K562 (cell line): ENCODE data around the gene SUSD3. TPM values are rescaled to one million over a fixed set of nuclear protein-coding genes. Genes with fewer than 3 reads are reported as not detected.

Experiments
- ATAC-seq: fragments of 200-7000 bp; cut with Tn5 transposase; 3 replicates; pipeline ENCODE4 v1.9.1; 2020; ENCODE audit warnings: moderate library complexity
- BruUV-seq: library from RNA; stranded (reverse); fragments of 400-500 nt; replicated peaks from 2 replicates; lab custom pipeline; 2021; lab: Mats Ljungman, UMichigan
- CTCF ChIA-PET: fragments of 300-600 bp; formaldehyde crosslinking; extraction: SDS; loops from one replicate; lab custom pipeline; 2021; ENCODE audit warnings: low intra/inter-chr PET ratio; lab: Yijun Ruan, JAX
- POLR2A ChIA-PET: fragments of 300-600, 350-650 bp; sonication (Branson Sonifier 250); formaldehyde crosslinking; extraction: SDS; loops from one replicate; lab custom pipeline; 2021; ENCODE audit warnings: antibody characterized with exemption, inconsistent platforms; lab: Yijun Ruan, JAX
- DNase-seq, 4 experiments: peaks; one replicate each; pipeline versions ENCODE4 v3.0.0 to v3.0.0-alpha.2; 2011 to 2018; ENCODE audit warnings: low spot score in 3 of 4, mixed read lengths in 3 of 4; ENCODE audit errors: extremely low read depth in 1 of 4
- FAIRE-seq: peaks from 2 replicates; lab custom pipeline; 2011; peaks lifted over from hg19 to GRCh38; lab: Jason Lieb, UNC
- H2AFZ ChIP-seq: 2 replicates; pipeline ENCODE4 v1.6.0; 2011; ENCODE audit warnings: low read depth, low read length, control low read depth, inconsistent platforms
- H3K27ac ChIP-seq: fragments of 200-600 bp; 3 replicates; pipeline ENCODE4 v1.8.0; 2011; ENCODE audit warnings: low read depth, mild to moderate bottlenecking, control low read depth, inconsistent platforms, low read length, moderate library complexity, mixed read lengths; ENCODE audit errors: extremely low read depth
- H3K27me3 ChIP-seq, 2 experiments: fragments of 300-600 bp in 1 of 2; 2 replicates in 1 of 2; 3 replicates in 1 of 2; pipeline versions ENCODE4 v1.6.0 to v1.8.0; 2011; ENCODE audit warnings: inconsistent platforms in 2 of 2, low read length in 2 of 2, mild to moderate bottlenecking in 1 of 2, mixed read lengths in 1 of 2, moderate library complexity in 1 of 2; ENCODE audit not compliant: control insufficient read depth in 2 of 2, insufficient read depth in 2 of 2
- H3K36me3 ChIP-seq: fragments of 300-600 bp; 3 replicates; pipeline ENCODE4 v1.8.0; 2011; ENCODE audit warnings: mild to moderate bottlenecking, low read length, inconsistent platforms; ENCODE audit not compliant: control insufficient read depth, insufficient read depth
- H3K4me1 ChIP-seq, 2 experiments: fragments of 200-600 bp in 1 of 2; replicated peaks in 1 of 2; 2 replicates in 1 of 2; 3 replicates in 1 of 2; pipeline versions ENCODE4 v1.5.1 to v1.8.0; 2011; ENCODE audit warnings: inconsistent platforms in 2 of 2, low read length in 2 of 2, mild to moderate bottlenecking in 1 of 2, mixed read lengths in 1 of 2, moderate library complexity in 1 of 2; ENCODE audit not compliant: control insufficient read depth in 2 of 2, insufficient read depth in 2 of 2
- H3K4me2 ChIP-seq: 2 replicates; pipeline ENCODE4 v1.6.1; 2011; ENCODE audit warnings: low read length, control low read depth, inconsistent platforms, mixed read lengths; ENCODE audit not compliant: insufficient read depth
- H3K4me3 ChIP-seq: fragments of 200-600 bp; sonication (generic), shearing (Covaris generic); 2 replicates; pipeline ENCODE4 v1.5.1; 2016; ENCODE audit warnings: control low read depth, inconsistent platforms
- H3K79me2 ChIP-seq: fragments of 200-600 bp; 3 replicates; pipeline ENCODE4 v1.8.0; 2011; ENCODE audit warnings: low read length, inconsistent platforms; ENCODE audit not compliant: control insufficient read depth, insufficient read depth
- H3K9ac ChIP-seq, 2 experiments: 2 replicates each; pipeline versions ENCODE4 v1.6.0 to v1.6.1; 2011; ENCODE audit warnings: low read depth in 2 of 2, low read length in 2 of 2, control low read depth in 1 of 2, inconsistent platforms in 1 of 2, mild to moderate bottlenecking in 1 of 2, mixed read lengths in 1 of 2; ENCODE audit not compliant: insufficient read depth in 1 of 2
- H3K9me1 ChIP-seq: one replicate; pipeline ENCODE4 v1.6.0; 2011; ENCODE audit warnings: inconsistent platforms, mild to moderate bottlenecking, low read length, moderate library complexity; ENCODE audit not compliant: control insufficient read depth, insufficient read depth
- H3K9me3 ChIP-seq: replicated peaks from 2 replicates; pipeline ENCODE4 v1.5.1; 2011; ENCODE audit warnings: low read depth, low read length, inconsistent platforms; ENCODE audit not compliant: control insufficient read depth, insufficient read depth
- H4K20me1 ChIP-seq: replicated peaks from 2 replicates; pipeline ENCODE4 v1.6.1; 2011; ENCODE audit warnings: low read length, inconsistent platforms, mixed read lengths; ENCODE audit not compliant: control insufficient read depth, insufficient read depth
- ATF1 ChIP-seq, 2 experiments: fragments of 450-650 bp in 1 of 2; IDR thresholded peaks; 2 replicates each; pipeline ENCODE4 v1.6.1; 2016; ENCODE audit warnings: missing compliant biosample characterization in 1 of 2, missing genetic modification characterization in 1 of 2
- BHLHE40 ChIP-seq: IDR thresholded peaks from 2 replicates; pipeline ENCODE4 v1.6.1; 2011; ENCODE audit warnings: low read length, improper control_type of control experiment
- HDGF ChIP-seq: fragments of 450-650 bp; IDR thresholded peaks from 2 replicates; pipeline ENCODE4 v1.6.1; 2016
- HMGN3 ChIP-seq: IDR thresholded peaks from 2 replicates; pipeline ENCODE4 v1.6.1; 2011; ENCODE audit warnings: borderline replicate concordance, low read depth, mild to moderate bottlenecking, mixed read lengths, low read length; ENCODE audit not compliant: insufficient read length; ENCODE audit errors: extremely low read depth
- JUN ChIP-seq, 2 experiments: sonication (generic) in 1 of 2; formaldehyde crosslinking in 1 of 2; IDR thresholded peaks; 2 replicates each; pipeline versions ENCODE4 v1.6.1 to v1.8.0; 2012 to 2022; ENCODE audit warnings: borderline replicate concordance in 2 of 2, mild to moderate bottlenecking in 2 of 2, improper control_type of control experiment in 1 of 2, low read depth in 1 of 2, low read length in 1 of 2, missing genetic modification reagents in 1 of 2
- NFIC ChIP-seq: fragments of 450-650 bp; IDR thresholded peaks from 2 replicates; pipeline ENCODE4 v1.6.1; 2017; ENCODE audit warnings: mild to moderate bottlenecking, inconsistent platforms
- SP1 ChIP-seq: sonication (generic); formaldehyde crosslinking; IDR thresholded peaks from 2 replicates; pipeline ENCODE4 v1.8.1; 2022; ENCODE audit warnings: mild to moderate bottlenecking, missing genetic modification reagents
- TAF1 ChIP-seq: IDR thresholded peaks from 2 replicates; pipeline ENCODE4 v1.6.1; 2011; ENCODE audit warnings: mild to moderate bottlenecking, low read length, moderate library complexity; ENCODE audit not compliant: insufficient read depth, control insufficient read depth, severe bottlenecking; ENCODE audit errors: extremely low read depth
- TBP ChIP-seq: optimal IDR thresholded peaks from 2 replicates; pipeline ENCODE3; 2011; ENCODE audit warnings: low read depth, low read length, improper control_type of control experiment
- TEAD4 ChIP-seq, 2 experiments: sonication (generic) in 1 of 2; formaldehyde crosslinking in 1 of 2; IDR thresholded peaks; 2 replicates each; pipeline versions ENCODE4 v1.6.1 to v1.8.0; 2012 to 2022; ENCODE audit warnings: borderline replicate concordance in 1 of 2, inconsistent platforms in 1 of 2, low read length in 1 of 2, mild to moderate bottlenecking in 1 of 2, missing genetic modification reagents in 1 of 2
- ZNF212 ChIP-seq: fragments of 450-650 bp; formaldehyde crosslinking; IDR thresholded peaks from 2 replicates; pipeline ENCODE4 v1.4.0; 2020; ENCODE audit warnings: mild to moderate bottlenecking
- ZNF3 ChIP-seq: fragments of 250-450 bp; sonication (Bioruptor Pico); IDR thresholded peaks from 2 replicates; pipeline ENCODE4 v1.5.0; 2021; ENCODE audit warnings: mild to moderate bottlenecking, moderate library complexity
- ZNF408 ChIP-seq: fragments of 250-450 bp; sonication (Bioruptor Pico); IDR thresholded peaks from 2 replicates; pipeline ENCODE4 v1.4.0; 2020; ENCODE audit warnings: low read depth, mild to moderate bottlenecking, moderate library complexity
- ZNF586 ChIP-seq: fragments of 450-650 bp; formaldehyde crosslinking; conservative IDR thresholded peaks from 2 replicates; pipeline ENCODE4 v1.4.0; 2020; ENCODE audit warnings: mild to moderate bottlenecking, moderate library complexity
- ZNF589 ChIP-seq: fragments of 200-800 bp; sonication (Bioruptor generic); IDR thresholded peaks from 2 replicates; pipeline ENCODE4 v1.6.1; 2016; ENCODE audit warnings: low read depth, missing genetic modification characterization, missing compliant biosample characterization
- WGBS: fragments of 100-300 bp; shearing (Covaris generic); methylation state at CpG from one replicate; pipeline ENCODE4 v1.1.6; 2016; ENCODE audit warnings: low coverage, mixed read lengths; ENCODE audit not compliant: insufficient coverage; ENCODE audit errors: missing lambda C conversion rate; 5-methylcytosine and 5-hydroxymethylcytosine counted together
- in situ Hi-C: fragments of 300-500 bp; cut with MboI; formaldehyde crosslinking; loops from 4 replicates; pipeline ENCODE4 v1.15.0; 2018; ENCODE audit warnings: inconsistent platforms, mixed read lengths
- intact Hi-C: fragments of 100-400 bp; cut with micrococcal nuclease; formaldehyde crosslinking; loops from 2 replicates; pipeline ENCODE4 v1.14.2; 2022
- polyA plus RNA-seq, 8 experiments: library from polyadenylated mRNA; depleted of rRNA in 4 of 8; stranded (reverse) in 5 of 8; unstranded in 3 of 8; fragments of >200 nt; fragmentation: Nextera tagmentation in 2 of 8; fragmentation: Illumina TruSeq in 1 of 8; extraction: Ambion mirVana in 2 of 8; extraction: Trizol in 1 of 8; gene quantifications; 2 replicates each; pipeline versions ENCODE4 v1.2.1 to v1.2.3, GENCODE V29; 2011 to 2014; ENCODE audit warnings: inconsistent platforms in 1 of 8, missing spikeins in 1 of 8
- total RNA-seq, 7 experiments: library from RNA; depleted of rRNA in 6 of 7; stranded (reverse); fragments of >200 nt in 6 of 7; fragmentation: Illumina TruSeq in 2 of 7; extraction: Trizol in 2 of 7; gene quantifications; 2 replicates each; pipeline versions ENCODE4 v1.2.1 to v1.2.3, GENCODE V29; 2011 to 2021; ENCODE audit warnings: low replicate concordance in 1 of 7
- TF ChIP-seq, protein P1 (sequence below): IDR thresholded peaks from 2 replicates; pipeline ENCODE4 v1.6.1; 2012; ENCODE audit warnings: low read depth, low read length, improper control_type of control experiment, borderline replicate concordance
- TF ChIP-seq, protein P2 (sequence below): fragments of 450-650 bp; IDR thresholded peaks from 2 replicates; pipeline ENCODE4 v1.6.1; 2018; ENCODE audit not compliant: partially characterized antibody

The SUSD3 gene
- total and polyA plus RNA-seq, 9 of the 15 experiments (the other 6 are each of a cell fraction or from before 2014, with no cell fraction given), result 1.3 to 21.7 (median 11.4) TPM

DNA sequence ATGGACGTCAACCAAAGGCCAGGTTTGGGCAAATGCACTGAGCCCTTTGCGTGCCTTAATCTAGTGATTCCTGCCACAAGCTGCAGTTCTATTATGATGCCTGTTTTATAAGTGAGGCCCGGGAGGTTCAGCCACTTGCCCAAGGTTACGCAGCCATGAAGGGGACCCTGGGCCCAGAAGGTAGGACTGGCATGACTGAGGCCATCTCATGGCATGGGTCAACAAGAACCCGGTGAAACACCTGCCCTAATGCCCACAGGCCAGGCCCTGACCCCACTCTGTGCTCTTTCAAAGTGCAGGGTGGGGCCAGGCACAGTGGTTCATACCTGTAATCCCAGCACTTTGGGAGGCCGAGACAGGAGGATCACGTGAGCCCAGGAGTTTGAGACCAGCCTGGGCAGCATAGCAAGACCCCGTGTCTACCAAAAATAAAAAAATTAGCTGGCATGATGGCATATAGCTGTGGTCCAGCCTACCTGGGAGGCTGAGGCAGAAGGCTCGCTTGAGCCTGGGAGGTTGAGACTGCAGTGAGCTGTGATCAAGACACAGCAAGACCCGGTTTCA is 66.9 kb downstream of the SUSD3 start:
- no peaks in the 10 kb centered on the region for H4K20me1 ChIP-seq
- no peak overlapping the region for H3K4me2 ChIP-seq
- H3K27me3 ChIP-seq, result no peaks in the 10 kb centered on the region
- no peak overlapping the region for H3K4me3 ChIP-seq
- no peaks in the 10 kb centered on the region for H3K36me3 ChIP-seq
- in situ Hi-C loops (no loop called here), intact Hi-C loops (no loop called here)
- ATAC-seq (no peak), FAIRE-seq (no peak), DNase-seq (no peak)
- POLR2A ChIA-PET, result interaction anchor here (0.9 kb wide), 1 partner anchor 9 kb away, joined by 4 read pairs; the partner anchor contains the start of gene NINJ1
- H3K27ac ChIP-seq, result no peak overlapping the region
- H3K79me2 ChIP-seq, result no peaks in the 10 kb centered on the region
- no peaks in the 10 kb centered on the region for H3K9me1 ChIP-seq
- H3K4me1 ChIP-seq, result peaks cover 3 to 44% of the 10 kb centered on the region in 2 experiments
- H3K9ac ChIP-seq, result no peak overlapping the region
- no peak overlapping the region for H2AFZ ChIP-seq
- BruUV-seq, result no TSS peak
- 70% methylated on average over 10 of the region's 10 CpGs for WGBS
- CTCF ChIA-PET, result no interaction called here
- no peaks in the 10 kb centered on the region for H3K9me3 ChIP-seq
- no peak for TF ChIP-seq ZNF212 (CRISPR knock-in tag)
- no peak for TF ChIP-seq ATF1 (CRISPR knock-in tag; IDR thresholded peaks at IDR 0.05)
- TF ChIP-seq ATF1 (tag; IDR thresholded peaks at IDR 0.05), result no peak
- TF ChIP-seq HDGF, result no peak
- TF ChIP-seq, protein P1, sequence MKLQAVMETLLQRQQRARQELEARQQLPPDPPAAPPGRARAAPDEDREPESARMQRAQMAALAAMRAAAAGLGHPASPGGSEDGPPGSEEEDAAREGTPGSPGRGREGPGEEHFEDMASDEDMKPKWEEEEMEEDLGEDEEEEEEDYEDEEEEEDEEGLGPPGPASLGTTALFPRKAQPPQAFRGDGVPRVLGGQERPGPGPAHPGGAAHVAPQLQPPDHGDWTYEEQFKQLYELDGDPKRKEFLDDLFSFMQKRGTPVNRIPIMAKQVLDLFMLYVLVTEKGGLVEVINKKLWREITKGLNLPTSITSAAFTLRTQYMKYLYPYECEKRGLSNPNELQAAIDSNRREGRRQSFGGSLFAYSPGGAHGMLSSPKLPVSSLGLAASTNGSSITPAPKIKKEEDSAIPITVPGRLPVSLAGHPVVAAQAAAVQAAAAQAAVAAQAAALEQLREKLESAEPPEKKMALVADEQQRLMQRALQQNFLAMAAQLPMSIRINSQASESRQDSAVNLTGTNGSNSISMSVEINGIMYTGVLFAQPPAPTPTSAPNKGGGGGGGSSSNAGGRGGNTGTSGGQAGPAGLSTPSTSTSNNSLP, result no peak
- no peak for TF ChIP-seq BHLHE40
- no peak for TF ChIP-seq ZNF408 (CRISPR knock-in tag)
- no peak for TF ChIP-seq ZNF589 (CRISPR knock-in tag)
- no peak for TF ChIP-seq TAF1
- TF ChIP-seq, protein P2, sequence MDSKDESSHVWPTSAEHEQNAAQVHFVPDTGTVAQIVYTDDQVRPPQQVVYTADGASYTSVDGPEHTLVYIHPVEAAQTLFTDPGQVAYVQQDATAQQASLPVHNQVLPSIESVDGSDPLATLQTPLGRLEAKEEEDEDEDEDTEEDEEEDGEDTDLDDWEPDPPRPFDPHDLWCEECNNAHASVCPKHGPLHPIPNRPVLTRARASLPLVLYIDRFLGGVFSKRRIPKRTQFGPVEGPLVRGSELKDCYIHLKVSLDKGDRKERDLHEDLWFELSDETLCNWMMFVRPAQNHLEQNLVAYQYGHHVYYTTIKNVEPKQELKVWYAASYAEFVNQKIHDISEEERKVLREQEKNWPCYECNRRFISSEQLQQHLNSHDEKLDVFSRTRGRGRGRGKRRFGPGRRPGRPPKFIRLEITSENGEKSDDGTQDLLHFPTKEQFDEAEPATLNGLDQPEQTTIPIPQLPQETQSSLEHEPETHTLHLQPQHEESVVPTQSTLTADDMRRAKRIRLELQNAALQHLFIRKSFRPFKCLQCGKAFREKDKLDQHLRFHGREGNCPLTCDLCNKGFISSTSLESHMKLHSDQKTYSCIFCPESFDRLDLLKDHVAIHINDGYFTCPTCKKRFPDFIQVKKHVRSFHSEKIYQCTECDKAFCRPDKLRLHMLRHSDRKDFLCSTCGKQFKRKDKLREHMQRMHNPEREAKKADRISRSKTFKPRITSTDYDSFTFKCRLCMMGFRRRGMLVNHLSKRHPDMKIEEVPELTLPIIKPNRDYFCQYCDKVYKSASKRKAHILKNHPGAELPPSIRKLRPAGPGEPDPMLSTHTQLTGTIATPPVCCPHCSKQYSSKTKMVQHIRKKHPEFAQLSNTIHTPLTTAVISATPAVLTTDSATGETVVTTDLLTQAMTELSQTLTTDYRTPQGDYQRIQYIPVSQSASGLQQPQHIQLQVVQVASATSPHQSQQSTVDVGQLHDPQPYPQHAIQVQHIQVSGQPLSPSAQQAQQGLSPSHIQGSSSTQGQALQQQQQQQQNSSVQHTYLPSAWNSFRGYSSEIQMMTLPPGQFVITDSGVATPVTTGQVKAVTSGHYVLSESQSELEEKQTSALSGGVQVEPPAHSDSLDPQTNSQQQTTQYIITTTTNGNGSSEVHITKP, result no peak
- TF ChIP-seq JUN (IDR thresholded peaks at IDR 0.05; ENCODE audit: borderline replicate concordance, low read depth, low read length), result no peak
- no peak for TF ChIP-seq JUN (CRISPR knock-in tag; IDR thresholded peaks at IDR 0.05; ENCODE audit: borderline replicate concordance)
- TF ChIP-seq NFIC, result no peak
- no peak for TF ChIP-seq TEAD4 (IDR thresholded peaks at IDR 0.05; ENCODE audit: low read length)
- no peak for TF ChIP-seq TEAD4 (CRISPR knock-in tag; IDR thresholded peaks at IDR 0.05; ENCODE audit: borderline replicate concordance)
- no peak for TF ChIP-seq HMGN3
- TF ChIP-seq TBP, result no peak
- TF ChIP-seq ZNF3 (CRISPR knock-in tag), result no peak
- TF ChIP-seq SP1 (CRISPR knock-in tag), result no peak
- TF ChIP-seq ZNF586, result no peak
